ENCODE data around the gene ARID3C.

The ARID3C gene

GRCh38 chr9:34664281-34665066 is 35.6 kb upstream of the ARID3C start:
- Histone ChIP-seq H2AFZ (ENCODE audit: insufficient read depth, low read length, poor library complexity) (peak overlapping the region; percentile 38), H3K9ac (ENCODE audit: low read length) (peak overlapping the region; percentile 49), H2BK5ac (ENCODE audit: low read depth, low read length, poor library complexity) (no peak overlapping the region), H3K4me3 (ENCODE audit: low read depth, low read length) (peak overlapping the region; percentile 56), H3K36me3 (ENCODE audit: control insufficient read depth in 1 of 2, insufficient read depth in 2 of 2, low read length in 2 of 2) (peaks cover 3 to 10% of the 10 kb centered on the region in 2 experiments), H3K9me3 (ENCODE audit: insufficient read depth, low read depth, low read length) (peaks cover 4% of the 10 kb centered on the region), H2BK12ac (ENCODE audit: low read length) (no peak overlapping the region), H3K14ac (ENCODE audit: low read length) (peak overlapping the region; percentile 71), H4K8ac (ENCODE audit: low read depth, low read length) (peak overlapping the region; percentile 18), H4K12ac (ENCODE audit: low read depth, low read length) (peak overlapping the region; percentile 32), H3K27me3 (ENCODE audit: insufficient read depth, low read length) (no peaks in the 10 kb centered on the region), H3K79me2 (ENCODE audit: control insufficient read depth, insufficient read depth, low read length, poor library complexity) (peaks cover 5% of the 10 kb centered on the region), H3K79me1 (ENCODE audit: low read length) (peaks cover 8% of the 10 kb centered on the region), H3K18ac (ENCODE audit: low read length) (no peak overlapping the region), H2AK5ac (ENCODE audit: low read length) (peak overlapping the region; percentile 67), H3K4ac (ENCODE audit: low read depth, low read length) (no peak overlapping the region), H2BK120ac (ENCODE audit: insufficient read depth, low read length, poor library complexity) (no peak overlapping the region), H3K23ac (ENCODE audit: low read length) (no peak overlapping the region), H3K4me2 (ENCODE audit: low read length) (peak overlapping the region; percentile 94), H3K27ac (ENCODE audit: low read depth, low read length) (no peak overlapping the region), H4K91ac (ENCODE audit: low read depth, low read length) (peak overlapping the region; percentile 30), H3K4me1 (ENCODE audit: control insufficient read depth in 1 of 2, insufficient read depth in 2 of 2, low read length in 2 of 2) (peaks cover 5 to 10% of the 10 kb centered on the region in 2 experiments)
- DNase-seq, result peak; percentile 79 to 91
- WGBS (ENCODE audit: extremely low coverage, insufficient coverage, insufficient read length), result no CpG with 5 or more reads among the region's 18 CpGs

- peak in 1 of 2 donors; percentile 38 for DNase-seq
- H3K4ac ChIP-seq (ENCODE audit: low read depth, low read length), result no peak overlapping the region
- peaks cover 5 to 10% of the 10 kb centered on the region in 2 experiments for H3K4me1 ChIP-seq (ENCODE audit: control insufficient read depth in 1 of 2, insufficient read depth in 2 of 2, low read length in 2 of 2)
- no peak overlapping the region for H3K14ac ChIP-seq (ENCODE audit: low read length)
- H3K79me2 ChIP-seq (ENCODE audit: control insufficient read depth, insufficient read depth, low read length, poor library complexity), result peaks cover 5% of the 10 kb centered on the region
- no peak overlapping the region for H2BK120ac ChIP-seq (ENCODE audit: insufficient read depth, low read length, poor library complexity)
- H3K4me3 ChIP-seq (ENCODE audit: low read depth, low read length), result no peak overlapping the region
- no peak overlapping the region for H3K23ac ChIP-seq (ENCODE audit: low read length)
- no peaks in the 10 kb centered on the region for H3K27me3 ChIP-seq (ENCODE audit: insufficient read depth, low read length)
- H3K4me2 ChIP-seq (ENCODE audit: low read length), result no peak overlapping the region
- peaks cover 8% of the 10 kb centered on the region for H3K79me1 ChIP-seq (ENCODE audit: low read length)
- peaks cover 0 to 6% of the 10 kb centered on the region in 2 experiments for H3K36me3 ChIP-seq (ENCODE audit: control insufficient read depth in 1 of 2, insufficient read depth in 2 of 2, low read length in 2 of 2)
- H3K9me3 ChIP-seq (ENCODE audit: insufficient read depth, low read depth, low read length), result peaks cover 1% of the 10 kb centered on the region
- no peak overlapping the region for H2AK5ac ChIP-seq (ENCODE audit: low read length)
- H3K9ac ChIP-seq (ENCODE audit: low read length), result no peak overlapping the region
- no peak overlapping the region for H2AFZ ChIP-seq (ENCODE audit: insufficient read depth, low read length, poor library complexity)
- no peak overlapping the region for H2BK12ac ChIP-seq (ENCODE audit: low read length)
- H4K8ac ChIP-seq (ENCODE audit: low read depth, low read length), result no peak overlapping the region
- H4K12ac ChIP-seq (ENCODE audit: low read depth, low read length), result no peak overlapping the region
- H3K18ac ChIP-seq (ENCODE audit: low read length), result no peak overlapping the region
- H2BK5ac ChIP-seq (ENCODE audit: low read depth, low read length, poor library complexity), result no peak overlapping the region
- no peak overlapping the region for H4K91ac ChIP-seq (ENCODE audit: low read depth, low read length)
- H3K27ac ChIP-seq (ENCODE audit: low read depth, low read length), result no peak overlapping the region
Observed at GRCh38 chr9:34663303-34663605, 34.4 kb upstream of the ARID3C start.

- H3K4me2 ChIP-seq (ENCODE audit: low read length), result no peak within 1 kb of the TSS
- no CpG with 5 or more reads among the region's 4 CpGs for WGBS (ENCODE audit: extremely low coverage, insufficient coverage, insufficient read length)
Observed at GRCh38 chr9:34662526-34663302, 33.8 kb upstream of the ARID3C start, which contains the start of gene CCL27. Gene CCL27 (minus strand): TSS chr9:34662657. CDS start chr9:34662633, 24 bp downstream.

GRCh38 chr9:34659592-34660253 is 30.9 kb upstream of the ARID3C start:
- Histone ChIP-seq H3K27me3 (ENCODE audit: insufficient read depth, low read length) (no peaks in the 10 kb centered on the region), H3K79me1 (ENCODE audit: low read length) (no peaks in the 10 kb centered on the region), H2BK12ac (ENCODE audit: low read length) (no peak overlapping the region), H3K23ac (ENCODE audit: low read length) (no peak overlapping the region), H2BK5ac (ENCODE audit: low read depth, low read length, poor library complexity) (no peak overlapping the region), H3K36me3 (ENCODE audit: control insufficient read depth in 1 of 2, insufficient read depth in 2 of 2, low read length in 2 of 2) (peaks cover 0 to 3% of the 10 kb centered on the region in 2 experiments), H4K8ac (ENCODE audit: low read depth, low read length) (no peak overlapping the region), H3K4me2 (ENCODE audit: low read length) (no peak overlapping the region), H3K18ac (ENCODE audit: low read length) (no peak overlapping the region), H4K91ac (ENCODE audit: low read depth, low read length) (no peak overlapping the region), H3K9ac (ENCODE audit: low read length) (no peak overlapping the region), H3K14ac (ENCODE audit: low read length) (no peak overlapping the region), H3K4me1 (ENCODE audit: control insufficient read depth in 1 of 2, insufficient read depth in 2 of 2, low read length in 2 of 2) (peaks cover 2 to 3% of the 10 kb centered on the region in 2 experiments), H3K27ac (ENCODE audit: low read depth, low read length) (no peak overlapping the region), H3K4ac (ENCODE audit: low read depth, low read length) (no peak overlapping the region), H2AFZ (ENCODE audit: insufficient read depth, low read length, poor library complexity) (no peak overlapping the region), H3K4me3 (ENCODE audit: low read depth, low read length) (no peak overlapping the region), H3K9me3 (ENCODE audit: insufficient read depth, low read depth, low read length) (peaks cover 3% of the 10 kb centered on the region), H4K12ac (ENCODE audit: low read depth, low read length) (no peak overlapping the region), H3K79me2 (ENCODE audit: control insufficient read depth, insufficient read depth, low read length, poor library complexity) (peaks cover under 1% of the 10 kb centered on the region), H2AK5ac (ENCODE audit: low read length) (no peak overlapping the region), H2BK120ac (ENCODE audit: insufficient read depth, low read length, poor library complexity) (no peak overlapping the region)
- no CpG with 5 or more reads among the region's 8 CpGs for WGBS (ENCODE audit: extremely low coverage, insufficient coverage, insufficient read length)
- peak; percentile 92 to 97 for DNase-seq

More at GRCh38 chr9:34662526-34663302, 33.8 kb upstream of the ARID3C start, which contains the start of gene CCL27:
- Histone ChIP-seq H2BK5ac (ENCODE audit: low read depth, low read length, poor library complexity) (no peak within 1 kb of the TSS), H3K18ac (ENCODE audit: low read length) (no peak within 1 kb of the TSS), H3K79me2 (ENCODE audit: control insufficient read depth, insufficient read depth, low read length, poor library complexity) (peaks cover 5% of the 10 kb centered on the region), H3K9me3 (ENCODE audit: insufficient read depth, low read depth, low read length) (no peaks in the 10 kb centered on the region), H3K27me3 (ENCODE audit: insufficient read depth, low read length) (no peaks in the 10 kb centered on the region), H3K9ac (ENCODE audit: low read length) (no peak within 1 kb of the TSS), H3K4me1 (ENCODE audit: control insufficient read depth in 1 of 2, insufficient read depth in 2 of 2, low read length in 2 of 2) (peaks cover 5 to 8% of the 10 kb centered on the region in 2 experiments), H3K4ac (ENCODE audit: low read depth, low read length) (no peak within 1 kb of the TSS), H2AFZ (ENCODE audit: insufficient read depth, low read length, poor library complexity) (no peak within 1 kb of the TSS), H4K12ac (ENCODE audit: low read depth, low read length) (no peak within 1 kb of the TSS), H4K91ac (ENCODE audit: low read depth, low read length) (no peak within 1 kb of the TSS), H3K23ac (ENCODE audit: low read length) (no peak within 1 kb of the TSS), H2BK12ac (ENCODE audit: low read length) (no peak within 1 kb of the TSS), H3K14ac (ENCODE audit: low read length) (no peak within 1 kb of the TSS), H3K27ac (ENCODE audit: low read depth, low read length) (no peak within 1 kb of the TSS), H3K36me3 (ENCODE audit: control insufficient read depth in 1 of 2, insufficient read depth in 2 of 2, low read length in 2 of 2) (peaks cover 0 to 3% of the 10 kb centered on the region in 2 experiments), H2BK120ac (ENCODE audit: insufficient read depth, low read length, poor library complexity) (no peak within 1 kb of the TSS), H3K79me1 (ENCODE audit: low read length) (peaks cover 8% of the 10 kb centered on the region), H2AK5ac (ENCODE audit: low read length) (no peak within 1 kb of the TSS), H4K8ac (ENCODE audit: low read depth, low read length) (no peak within 1 kb of the TSS), H3K4me3 (ENCODE audit: low read depth, low read length) (no peak within 1 kb of the TSS)
- DNase-seq, result no peak
